Esophagus muscularis mucosa (tissue), 3 donors: ENCODE data around the gene RPS17.

Experiments used
- CTCF ChIP-seq, 3 experiments: fragments of 200-600 bp in 2 of 3; fragments of 450-650 bp in 1 of 3; sonication (generic) in 2 of 3; IDR thresholded peaks; one replicate each; pipeline ENCODE4 v1.5.1; 2017 to 2019; ENCODE audit warnings: antibody characterized with exemption in 3 of 3, mild to moderate bottlenecking in 2 of 3, moderate library complexity in 1 of 3
- POLR2A ChIP-seq: fragments of 450-650 bp; IDR thresholded peaks from one replicate; pipeline ENCODE4 v1.6.1; 2017; ENCODE audit warnings: antibody characterized with exemption, moderate library complexity, mild to moderate bottlenecking, low read depth
- POLR2AphosphoS5 ChIP-seq, 2 donors: sonication (generic); formaldehyde crosslinking; IDR thresholded peaks; one replicate each; pipeline ENCODE4 v1.6.1; 2017; ENCODE audit warnings: antibody characterized with exemption in 2 of 2

DNA sequence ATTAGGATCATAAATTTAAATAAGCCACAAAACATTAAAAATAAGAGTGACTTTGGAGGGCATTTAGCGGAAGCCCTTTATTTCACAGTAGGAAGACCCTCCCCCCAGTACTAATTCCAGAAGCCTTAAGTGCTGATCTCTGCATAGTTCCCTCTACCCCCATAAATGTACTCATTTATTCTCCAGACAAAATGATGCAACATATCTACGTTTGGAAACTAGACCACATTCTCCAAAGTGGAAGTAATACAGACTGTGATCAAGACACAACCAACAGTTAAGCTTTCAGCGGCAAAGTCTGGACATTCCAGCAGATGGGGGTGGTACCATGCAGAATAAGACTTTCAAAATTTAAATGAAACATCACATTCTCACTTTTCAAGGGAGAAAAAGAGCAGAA, 44.8 kb upstream of the RPS17 start:
- TF ChIP-seq POLR2A (no peak), POLR2AphosphoS5 (IDR thresholded peaks at IDR 0.05) (no peak), CTCF (IDR thresholded peaks at IDR 0.05) (no peak)
